ENCODE measurements around the gene SLC26A6. TPM values are rescaled to one million over a fixed set of nuclear protein-coding genes. Genes with fewer than 3 reads are reported as not detected.

Gene SLC26A6
- total and polyA plus RNA-seq, 10 of the 15 experiments (the other 5 are each of a cell fraction or from before 2014, with no cell fraction given): 2.1 to 24.9 (median 13.3) TPM

GRCh38 chr3:48635222-48636021 is at the start of gene SLC26A6 (continued):
- no peak for TF ChIP-seq NFIC (IDR thresholded peaks at IDR 0.05; ENCODE audit: low read depth, low read length)
- TF ChIP-seq KDM1A (IDR thresholded peaks at IDR 0.05; ENCODE audit: borderline replicate concordance): no peak
- TF ChIP-seq, protein P1, sequence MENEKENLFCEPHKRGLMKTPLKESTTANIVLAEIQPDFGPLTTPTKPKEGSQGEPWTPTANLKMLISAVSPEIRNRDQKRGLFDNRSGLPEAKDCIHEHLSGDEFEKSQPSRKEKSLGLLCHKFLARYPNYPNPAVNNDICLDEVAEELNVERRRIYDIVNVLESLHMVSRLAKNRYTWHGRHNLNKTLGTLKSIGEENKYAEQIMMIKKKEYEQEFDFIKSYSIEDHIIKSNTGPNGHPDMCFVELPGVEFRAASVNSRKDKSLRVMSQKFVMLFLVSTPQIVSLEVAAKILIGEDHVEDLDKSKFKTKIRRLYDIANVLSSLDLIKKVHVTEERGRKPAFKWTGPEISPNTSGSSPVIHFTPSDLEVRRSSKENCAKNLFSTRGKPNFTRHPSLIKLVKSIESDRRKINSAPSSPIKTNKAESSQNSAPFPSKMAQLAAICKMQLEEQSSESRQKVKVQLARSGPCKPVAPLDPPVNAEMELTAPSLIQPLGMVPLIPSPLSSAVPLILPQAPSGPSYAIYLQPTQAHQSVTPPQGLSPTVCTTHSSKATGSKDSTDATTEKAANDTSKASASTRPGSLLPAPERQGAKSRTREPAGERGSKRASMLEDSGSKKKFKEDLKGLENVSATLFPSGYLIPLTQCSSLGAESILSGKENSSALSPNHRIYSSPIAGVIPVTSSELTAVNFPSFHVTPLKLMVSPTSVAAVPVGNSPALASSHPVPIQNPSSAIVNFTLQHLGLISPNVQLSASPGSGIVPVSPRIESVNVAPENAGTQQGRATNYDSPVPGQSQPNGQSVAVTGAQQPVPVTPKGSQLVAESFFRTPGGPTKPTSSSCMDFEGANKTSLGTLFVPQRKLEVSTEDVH (IDR thresholded peaks at IDR 0.05; ENCODE audit: low read depth, partially characterized antibody): no peak
- no peak for TF ChIP-seq REST (IDR thresholded peaks at IDR 0.05; ENCODE audit: low read depth, low read length)
- TF ChIP-seq BCL11A (IDR thresholded peaks at IDR 0.05; ENCODE audit: low read depth, low read length): no peak
- TF ChIP-seq SMARCA5 (IDR thresholded peaks at IDR 0.05): peak; percentile 91
- TF ChIP-seq ZSCAN29 (IDR thresholded peaks at IDR 0.05): no peak
- no peak for TF ChIP-seq ZNF622 (IDR thresholded peaks at IDR 0.05)
- no peak for TF ChIP-seq BRCA1 (IDR thresholded peaks at IDR 0.05; ENCODE audit: low read depth, low read length)
- no peak for TF ChIP-seq FOS (IDR thresholded peaks at IDR 0.05; ENCODE audit: borderline replicate concordance, extremely low read depth, insufficient read length)
- no peak for TF ChIP-seq CREB1 (IDR thresholded peaks at IDR 0.05; ENCODE audit: low read depth)
- TF ChIP-seq SPI1 (IDR thresholded peaks at IDR 0.05; ENCODE audit: borderline replicate concordance, insufficient read depth, low read depth, low read length): 0 out of 2 replicates have a peak, but pooled peaks have one; percentile 55
- no peak for TF ChIP-seq TARDBP (IDR thresholded peaks at IDR 0.05; ENCODE audit: borderline replicate concordance)
- TF ChIP-seq DPF2 (IDR thresholded peaks at IDR 0.05): peak; percentile 58; the same call in 1 of the 2 replicates
- TF ChIP-seq ZNF274 (IDR thresholded peaks at IDR 0.05; ENCODE audit: insufficient read depth, insufficient read length): no peak
- TF ChIP-seq NRF1 (conservative IDR thresholded peaks at IDR 0.05; ENCODE audit: low read depth, low read length): no peak
- TF ChIP-seq ASH2L (IDR thresholded peaks at IDR 0.05; ENCODE audit: borderline replicate concordance, low read depth): no peak
- no peak for TF ChIP-seq RBBP5 (conservative IDR thresholded peaks at IDR 0.05)
- TF ChIP-seq NFYB (IDR thresholded peaks at IDR 0.05; ENCODE audit: insufficient read depth, low read depth, low read length): peak; percentile 96
- TF ChIP-seq, protein P2, sequence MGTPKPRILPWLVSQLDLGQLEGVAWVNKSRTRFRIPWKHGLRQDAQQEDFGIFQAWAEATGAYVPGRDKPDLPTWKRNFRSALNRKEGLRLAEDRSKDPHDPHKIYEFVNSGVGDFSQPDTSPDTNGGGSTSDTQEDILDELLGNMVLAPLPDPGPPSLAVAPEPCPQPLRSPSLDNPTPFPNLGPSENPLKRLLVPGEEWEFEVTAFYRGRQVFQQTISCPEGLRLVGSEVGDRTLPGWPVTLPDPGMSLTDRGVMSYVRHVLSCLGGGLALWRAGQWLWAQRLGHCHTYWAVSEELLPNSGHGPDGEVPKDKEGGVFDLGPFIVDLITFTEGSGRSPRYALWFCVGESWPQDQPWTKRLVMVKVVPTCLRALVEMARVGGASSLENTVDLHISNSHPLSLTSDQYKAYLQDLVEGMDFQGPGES (IDR thresholded peaks at IDR 0.05): peak; percentile 64; the same call in 1 of the 2 replicates
- no peak for TF ChIP-seq RAD51 (IDR thresholded peaks at IDR 0.05)
- TF ChIP-seq, protein P3, sequence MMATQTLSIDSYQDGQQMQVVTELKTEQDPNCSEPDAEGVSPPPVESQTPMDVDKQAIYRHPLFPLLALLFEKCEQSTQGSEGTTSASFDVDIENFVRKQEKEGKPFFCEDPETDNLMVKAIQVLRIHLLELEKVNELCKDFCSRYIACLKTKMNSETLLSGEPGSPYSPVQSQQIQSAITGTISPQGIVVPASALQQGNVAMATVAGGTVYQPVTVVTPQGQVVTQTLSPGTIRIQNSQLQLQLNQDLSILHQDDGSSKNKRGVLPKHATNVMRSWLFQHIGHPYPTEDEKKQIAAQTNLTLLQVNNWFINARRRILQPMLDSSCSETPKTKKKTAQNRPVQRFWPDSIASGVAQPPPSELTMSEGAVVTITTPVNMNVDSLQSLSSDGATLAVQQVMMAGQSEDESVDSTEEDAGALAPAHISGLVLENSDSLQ (IDR thresholded peaks at IDR 0.05): no peak
- TF ChIP-seq SMAD5 (IDR thresholded peaks at IDR 0.05; ENCODE audit: low read depth): no peak
- TF ChIP-seq SP1 (IDR thresholded peaks at IDR 0.05; ENCODE audit: low read depth, low read length): peak; percentile 84
